Rectal smooth muscle tissue (tissue), 1 donor: ENCODE data around the gene FSIP1.
"Not testable (repeated sequence)": the region's sequence is repeated elsewhere in the genome, so short reads cannot be mapped to it uniquely, and the experiment has no call there.

ENCODE experiments used
- H3K27ac ChIP-seq: one replicate; pipeline ENCODE4 v1.7.0; 2013; ENCODE audit warnings: low read depth, low read length, inconsistent platforms
- H3K27me3 ChIP-seq: one replicate; pipeline ENCODE4 v1.7.0; 2013; ENCODE audit warnings: low read length; ENCODE audit not compliant: control insufficient read depth, insufficient read depth
- H3K36me3 ChIP-seq: one replicate; pipeline ENCODE4 v1.7.0; 2013; ENCODE audit warnings: low read length; ENCODE audit not compliant: control insufficient read depth, insufficient read depth
- H3K4me1 ChIP-seq: one replicate; pipeline ENCODE4 v1.7.0; 2013; ENCODE audit warnings: low read length; ENCODE audit not compliant: control insufficient read depth, insufficient read depth
- H3K4me3 ChIP-seq: one replicate; pipeline ENCODE4 v1.7.0; 2013; ENCODE audit warnings: low read length
- H3K9ac ChIP-seq: one replicate; pipeline ENCODE4 v1.7.0; 2013; ENCODE audit warnings: low read length

FSIP1 gene

DNA sequence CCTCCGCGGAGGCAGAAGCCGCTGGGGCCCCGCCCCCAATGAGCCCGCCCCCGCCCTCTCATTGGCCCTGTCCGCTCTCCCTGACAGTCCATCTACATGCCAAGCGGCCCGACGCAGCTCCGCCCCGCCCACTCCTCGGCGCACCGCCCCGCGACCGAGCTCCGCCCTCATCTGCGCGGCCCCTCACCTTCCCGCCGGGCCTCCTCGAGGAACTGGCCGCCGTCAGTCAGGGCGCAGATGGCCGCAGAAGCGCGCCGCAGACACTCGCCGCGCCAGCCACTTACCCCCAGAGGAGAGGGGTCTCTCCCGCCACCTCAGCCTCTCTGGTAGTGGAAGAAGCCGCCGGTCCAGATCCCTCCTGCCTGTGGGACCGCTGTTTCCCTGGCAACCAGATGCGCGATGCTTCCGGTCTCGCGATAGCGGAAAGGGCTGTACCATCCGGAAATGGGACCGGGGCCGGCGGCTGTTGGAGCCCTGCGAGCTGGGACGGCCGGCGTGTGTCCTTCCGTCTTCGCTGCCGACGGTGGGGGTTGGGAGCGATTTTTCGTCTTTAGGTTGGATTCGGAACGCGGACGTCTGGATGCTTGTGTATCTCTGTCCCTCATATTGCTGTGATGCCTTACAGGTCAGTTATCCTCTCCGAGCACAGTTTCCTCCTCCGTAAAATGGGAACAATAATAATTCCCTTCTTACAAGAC, at the start of gene FSIP1:
Gene FSIP1 (minus strand): TSS at position 401 of the 698 bp plus-strand sequence. CDS start 6,317 bp downstream, outside the sequence.
- H3K9ac ChIP-seq = peak within 1 kb of the TSS; percentile 80
- peak within 1 kb of the TSS; percentile 99 for H3K4me3 ChIP-seq
- H3K27ac ChIP-seq = peak within 1 kb of the TSS; percentile 79

DNA sequence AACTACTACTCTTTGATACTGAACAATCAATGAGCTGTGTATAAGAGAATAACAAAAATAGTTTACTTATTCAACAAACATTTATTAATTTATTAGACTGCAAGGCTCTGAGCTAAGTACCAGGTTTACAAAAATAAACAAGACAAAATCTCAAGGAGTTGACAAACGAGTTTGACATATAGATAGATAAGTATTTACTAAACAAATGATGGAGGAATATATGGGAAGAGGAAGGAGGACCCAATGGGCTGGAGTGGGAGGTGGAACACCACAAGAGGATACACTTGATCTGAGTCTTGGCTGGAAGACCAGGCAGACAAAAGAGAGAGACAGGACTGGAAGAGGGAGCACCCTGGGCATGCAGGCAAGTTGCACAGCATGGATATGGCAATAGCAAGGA, 47.5 kb upstream of the FSIP1 start:
- no peaks in the 10 kb centered on the region for H3K27me3 ChIP-seq

More for the DNA sequence above, at the start of gene FSIP1:
- no peaks in the 10 kb centered on the region for H3K36me3 ChIP-seq
- no peaks in the 10 kb centered on the region for H3K4me1 ChIP-seq
- H3K27me3 ChIP-seq = no peaks in the 10 kb centered on the region

DNA sequence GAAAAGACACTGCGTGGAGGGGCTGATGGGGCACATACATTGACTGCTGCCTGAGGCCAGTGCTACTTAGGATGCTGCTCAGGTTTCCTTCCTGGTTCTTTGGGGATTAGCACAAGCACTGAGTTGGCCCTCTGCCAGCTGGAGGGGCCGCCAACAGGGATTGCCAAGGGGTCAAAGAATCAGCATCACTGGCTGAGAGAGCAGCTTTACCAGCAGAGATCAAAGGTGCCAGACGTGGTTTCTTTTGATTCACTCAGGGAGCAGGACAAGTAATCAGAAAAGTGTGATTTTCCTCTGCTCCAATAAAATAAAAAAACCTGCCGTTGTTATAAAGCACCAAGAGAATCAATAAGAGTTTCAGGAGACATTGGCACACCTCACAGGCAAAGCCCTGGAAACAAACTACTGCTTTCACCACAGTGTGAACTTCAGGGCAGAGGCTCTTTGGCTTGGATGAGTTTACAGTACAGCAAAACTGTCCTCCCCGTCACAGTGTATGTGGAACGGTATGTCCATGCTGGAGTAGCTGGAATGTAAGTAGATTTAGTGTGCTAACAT, 45.8 kb upstream of the FSIP1 start:
- H3K4me1 ChIP-seq = no peaks in the 10 kb centered on the region
- no peaks in the 10 kb centered on the region for H3K36me3 ChIP-seq
- no peak overlapping the region for H3K9ac ChIP-seq
- H3K27me3 ChIP-seq = no peaks in the 10 kb centered on the region
- no peak overlapping the region for H3K4me3 ChIP-seq
- H3K27ac ChIP-seq = no peak overlapping the region

More for the DNA sequence above, 47.5 kb upstream of the FSIP1 start:
- Histone ChIP-seq H3K4me1 (no peaks in the 10 kb centered on the region), H3K27ac (no peak overlapping the region), H3K36me3 (no peaks in the 10 kb centered on the region), H3K9ac (no peak overlapping the region), H3K4me3 (no peak overlapping the region)

DNA sequence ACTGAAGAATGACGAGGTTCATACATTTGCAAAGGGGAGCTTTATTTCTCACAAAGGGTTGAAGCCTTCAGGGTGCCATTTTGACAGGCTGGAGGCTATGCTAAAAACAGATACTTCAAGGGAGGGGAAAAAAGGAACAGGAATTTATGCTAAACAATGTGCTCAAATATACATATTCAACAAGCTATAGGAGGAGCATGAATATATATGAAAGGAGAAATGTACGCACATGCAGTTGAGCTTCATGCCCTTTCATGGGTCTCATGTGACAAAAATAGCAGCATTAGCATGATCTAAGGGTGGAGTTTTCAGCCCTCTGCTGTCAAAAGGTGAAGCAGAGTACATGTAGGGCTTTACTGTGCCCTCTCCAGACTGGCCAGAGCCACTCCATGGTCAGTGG, 44.3 kb upstream of the FSIP1 start:
- H3K9ac ChIP-seq = no peak overlapping the region
- H3K4me1 ChIP-seq = no peaks in the 10 kb centered on the region
- no peaks in the 10 kb centered on the region for H3K27me3 ChIP-seq
- no peak overlapping the region for H3K27ac ChIP-seq
- no peak overlapping the region for H3K4me3 ChIP-seq
- H3K36me3 ChIP-seq = no peaks in the 10 kb centered on the region

DNA sequence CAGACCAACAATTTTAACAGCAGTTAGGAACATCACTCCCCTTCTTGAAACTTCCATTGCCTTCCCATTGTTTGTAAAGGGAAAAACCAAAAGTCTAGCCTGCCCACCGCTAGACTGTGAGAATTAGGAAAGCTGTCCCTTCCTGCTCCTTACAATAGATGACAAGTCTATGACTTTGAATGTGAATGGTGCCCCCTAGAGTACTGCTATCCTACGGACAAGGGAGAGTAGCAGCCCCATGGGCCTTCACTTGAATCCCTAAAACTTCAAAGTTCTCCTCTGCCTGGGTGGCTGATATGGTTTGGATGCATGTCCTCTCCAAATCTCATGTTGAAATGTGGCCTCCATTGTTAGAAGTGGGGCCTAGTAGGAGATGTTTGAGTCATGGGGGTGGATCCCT, 41.0 kb upstream of the FSIP1 start:
- H3K27ac ChIP-seq = no peak overlapping the region
- no peaks in the 10 kb centered on the region for H3K4me1 ChIP-seq
- no peaks in the 10 kb centered on the region for H3K36me3 ChIP-seq
- no peak overlapping the region for H3K4me3 ChIP-seq
- no peak overlapping the region for H3K9ac ChIP-seq
- no peaks in the 10 kb centered on the region for H3K27me3 ChIP-seq

DNA sequence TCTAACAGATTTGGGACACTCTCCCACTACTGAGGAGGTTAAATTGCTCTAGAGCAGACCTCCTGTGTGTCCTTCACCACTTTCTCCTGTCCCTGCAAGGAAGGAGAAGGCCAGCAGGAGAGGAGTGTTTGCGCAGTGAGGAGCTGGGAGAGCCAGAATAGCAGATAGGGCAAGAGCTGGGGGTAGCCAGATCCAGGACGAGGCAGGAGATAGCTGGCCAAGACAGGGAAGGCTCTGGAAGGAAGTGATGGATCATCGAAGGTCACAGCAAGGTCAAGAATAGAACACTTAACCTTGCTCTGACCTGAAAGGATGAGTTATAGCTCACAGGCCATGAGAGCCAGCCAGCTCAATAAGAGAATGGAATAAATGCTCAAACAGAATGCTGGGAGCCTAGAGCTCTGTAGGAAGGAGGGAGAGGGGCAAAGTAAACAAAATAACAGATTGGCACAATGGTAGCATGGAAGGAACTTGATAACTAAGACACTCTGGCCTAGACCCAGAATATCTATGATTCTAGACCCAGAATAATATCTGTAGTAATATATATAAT, 37.5 kb upstream of the FSIP1 start:
- Histone ChIP-seq H3K36me3 (no peaks in the 10 kb centered on the region), H3K27me3 (no peaks in the 10 kb centered on the region), H3K9ac (no peak overlapping the region), H3K27ac (no peak overlapping the region), H3K4me3 (no peak overlapping the region), H3K4me1 (no peaks in the 10 kb centered on the region)

DNA sequence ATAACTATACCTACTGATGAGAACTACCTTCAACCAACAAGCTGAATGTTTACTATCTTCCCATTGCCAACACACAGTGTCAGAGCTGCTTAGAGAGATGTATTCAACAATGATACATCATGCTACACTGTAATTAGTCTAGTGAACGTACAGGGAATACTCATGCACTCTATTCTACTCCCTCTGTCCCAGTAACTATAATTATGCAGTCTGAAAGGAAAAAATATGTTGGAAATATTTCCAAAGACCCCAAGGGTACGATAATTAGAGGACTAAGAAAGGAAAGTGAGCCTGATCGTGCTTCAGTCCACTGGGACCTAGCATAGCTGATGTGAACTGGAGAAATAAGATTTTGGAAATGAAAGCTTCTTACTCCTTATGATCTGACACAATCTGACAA, 36.9 kb upstream of the FSIP1 start:
- Histone ChIP-seq H3K27ac (no peak overlapping the region), H3K27me3 (no peaks in the 10 kb centered on the region), H3K36me3 (no peaks in the 10 kb centered on the region), H3K9ac (no peak overlapping the region), H3K4me1 (no peaks in the 10 kb centered on the region), H3K4me3 (no peak overlapping the region)

DNA sequence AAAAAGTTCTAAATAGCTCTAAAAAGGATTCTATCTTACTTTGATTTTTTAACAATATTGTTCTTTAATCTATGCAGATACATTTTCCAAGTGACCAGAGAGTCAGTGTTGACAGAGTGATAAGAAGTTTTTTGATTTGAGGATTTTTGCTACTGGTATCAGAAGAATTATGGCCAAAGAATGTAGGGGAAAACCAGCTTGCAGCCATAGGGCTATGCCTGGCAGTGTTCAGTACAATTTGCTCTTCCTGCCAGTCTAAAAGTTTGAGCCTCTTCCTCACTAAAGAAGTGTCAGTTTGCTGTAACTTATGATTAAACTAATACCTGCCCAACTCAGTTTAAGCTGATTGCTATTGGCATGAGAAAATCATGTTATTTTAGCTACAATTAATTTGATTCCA, 35.3 kb upstream of the FSIP1 start:
- no peak overlapping the region for H3K27ac ChIP-seq
- H3K27me3 ChIP-seq = no peaks in the 10 kb centered on the region

DNA sequence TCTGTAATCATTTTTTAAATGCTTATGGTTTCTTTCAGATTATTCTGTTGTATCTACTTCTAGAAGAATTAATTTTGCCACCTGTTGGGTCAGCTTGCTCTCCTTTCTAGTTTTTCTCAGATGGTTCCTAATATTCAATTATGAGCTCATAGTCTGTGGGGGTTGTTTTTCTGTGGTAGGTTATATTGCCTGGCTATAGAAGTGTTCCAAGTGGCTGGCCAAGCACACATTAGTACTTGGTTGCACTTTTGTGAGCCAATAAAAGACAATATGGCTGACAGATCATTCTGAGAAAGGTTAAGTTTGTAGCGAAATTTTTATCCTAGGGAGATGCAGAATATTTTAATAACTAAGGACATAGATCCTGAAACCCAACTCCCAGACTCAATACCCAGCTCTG, 31.8 kb upstream of the FSIP1 start:
- Histone ChIP-seq H3K4me1 (no peaks in the 10 kb centered on the region), H3K36me3 (no peaks in the 10 kb centered on the region), H3K27me3 (no peaks in the 10 kb centered on the region), H3K4me3 (no peak overlapping the region), H3K9ac (no peak overlapping the region), H3K27ac (no peak overlapping the region)

More for the DNA sequence above, 35.3 kb upstream of the FSIP1 start:
- Histone ChIP-seq H3K9ac (no peak overlapping the region), H3K4me3 (no peak overlapping the region), H3K4me1 (no peaks in the 10 kb centered on the region), H3K36me3 (no peaks in the 10 kb centered on the region)

DNA sequence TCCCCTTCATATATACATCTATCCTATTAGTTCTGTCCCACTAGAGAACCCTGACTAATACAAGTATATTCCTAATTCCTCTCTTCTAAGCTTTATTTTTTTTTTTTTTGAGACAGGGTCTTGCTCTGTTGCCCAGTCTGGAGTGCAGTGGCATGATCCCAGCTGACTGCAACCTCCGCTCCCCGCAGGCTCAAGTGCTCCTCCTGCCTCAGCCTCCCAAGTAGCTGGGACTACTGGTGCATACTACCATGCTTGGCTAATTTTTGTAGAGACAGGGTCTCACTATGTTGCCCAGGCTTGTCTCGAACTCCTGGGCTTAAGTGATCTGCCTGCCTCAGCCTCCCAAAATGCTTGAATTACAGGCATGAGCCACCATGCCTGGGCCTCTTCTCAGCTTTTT, 30.0 kb upstream of the FSIP1 start:
- not testable (repeated sequence) for H3K36me3 ChIP-seq, H3K9ac ChIP-seq, H3K4me3 ChIP-seq, H3K27ac ChIP-seq, H3K4me1 ChIP-seq, H3K27me3 ChIP-seq

DNA sequence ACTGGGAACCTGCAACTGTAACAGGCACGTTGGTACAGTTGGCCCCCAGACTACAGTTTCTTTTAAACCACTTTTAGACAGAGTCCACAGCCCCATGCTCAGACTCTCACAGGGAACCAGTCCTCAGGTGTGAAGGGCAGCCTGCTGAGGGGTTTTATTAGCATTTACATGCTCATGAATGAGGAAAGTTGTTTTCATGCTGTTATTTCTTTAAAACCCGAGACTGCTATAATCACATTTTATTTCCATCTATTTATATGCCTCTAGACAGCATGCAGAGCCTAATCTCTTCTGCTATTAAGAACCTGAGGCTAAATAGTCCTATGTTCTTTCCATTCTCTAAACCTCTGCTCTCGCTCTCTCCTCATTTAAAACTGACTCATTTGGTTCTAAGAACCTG, 26.3 kb upstream of the FSIP1 start:
- no peaks in the 10 kb centered on the region for H3K27me3 ChIP-seq
- no peak overlapping the region for H3K27ac ChIP-seq
- no peak overlapping the region for H3K9ac ChIP-seq
- H3K36me3 ChIP-seq = no peaks in the 10 kb centered on the region
- H3K4me1 ChIP-seq = no peaks in the 10 kb centered on the region
- no peak overlapping the region for H3K4me3 ChIP-seq

DNA sequence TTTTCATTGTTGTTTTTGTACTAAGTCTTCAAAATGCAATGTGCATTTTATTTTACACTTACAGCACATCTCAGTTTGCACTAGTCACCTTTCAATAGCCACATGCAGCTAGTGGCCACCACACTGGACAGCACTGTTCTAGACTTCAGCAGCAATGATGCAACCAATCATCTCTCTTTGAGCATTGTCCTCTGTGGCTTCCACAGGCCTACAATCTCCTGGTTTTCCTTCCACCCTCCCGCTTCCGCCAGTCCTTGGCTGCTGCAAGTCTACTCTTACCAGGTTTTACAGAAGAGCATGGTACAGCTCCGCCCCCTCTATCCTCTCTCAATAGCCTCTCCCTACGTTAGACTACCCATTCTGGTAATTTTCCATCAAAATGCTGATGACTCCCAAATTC, 25.1 kb upstream of the FSIP1 start:
- H3K4me3 ChIP-seq = no peak overlapping the region
- no peak overlapping the region for H3K27ac ChIP-seq
- no peak overlapping the region for H3K9ac ChIP-seq
- no peaks in the 10 kb centered on the region for H3K4me1 ChIP-seq
- no peaks in the 10 kb centered on the region for H3K27me3 ChIP-seq
- H3K36me3 ChIP-seq = no peaks in the 10 kb centered on the region

DNA sequence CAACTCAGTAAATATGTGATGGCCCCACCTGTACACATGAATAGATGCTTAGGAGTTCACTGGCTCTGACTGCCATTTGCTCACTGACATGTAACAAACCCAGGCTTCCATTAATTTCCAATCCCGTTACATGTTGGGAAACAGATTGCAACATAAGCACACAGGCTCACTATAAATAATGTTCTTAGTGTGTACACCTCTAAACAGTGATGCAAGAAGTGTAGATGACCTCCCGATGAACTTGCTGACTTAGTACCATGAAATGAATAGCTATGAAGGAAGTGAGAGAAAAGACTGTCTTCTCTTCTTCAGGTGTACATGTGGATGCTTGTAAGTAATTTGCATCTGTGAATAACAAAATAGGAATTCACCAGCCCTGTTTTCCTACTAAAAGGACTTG, 21.4 kb upstream of the FSIP1 start:
- Histone ChIP-seq H3K27me3 (no peaks in the 10 kb centered on the region), H3K4me1 (no peaks in the 10 kb centered on the region), H3K36me3 (no peaks in the 10 kb centered on the region), H3K27ac (no peak overlapping the region), H3K4me3 (no peak overlapping the region), H3K9ac (no peak overlapping the region)
